ENCODE measurements around the gene AGER. TPM values are rescaled to one million over a fixed set of nuclear protein-coding genes. Genes with fewer than 3 reads are reported as not detected.
A peak's percentile ranks its signal among the peaks of the same experiment; 100 is the strongest.

The AGER gene
- total RNA-seq, 1 experiment from 2014 or later = 14.3 TPM

- Histone ChIP-seq H3K18ac (ENCODE audit: insufficient read length, low read depth, low read length) (no peak overlapping the region), H3T11ph (ENCODE audit: low read length) (no peak overlapping the region), H2BK15ac (ENCODE audit: low read depth, low read length) (no peak overlapping the region), H2AK5ac (ENCODE audit: insufficient read length, low read length) (no peak overlapping the region), H3K23me2 (ENCODE audit: insufficient read length, low read depth, low read length, poor library complexity, severe bottlenecking) (peaks cover 9% of the 10 kb centered on the region), H3K4ac (ENCODE audit: low read depth, low read length) (no peak overlapping the region), H4K20me1 (ENCODE audit: control insufficient read depth, insufficient read depth, insufficient read length) (no peaks in the 10 kb centered on the region), H2BK20ac (ENCODE audit: low read depth, low read length, poor library complexity, severe bottlenecking) (no peak overlapping the region), H3K27ac (ENCODE audit: insufficient read length, low read depth, low read length) (no peak overlapping the region), H3K4me2 (ENCODE audit: insufficient read depth, insufficient read length, low read length) (no peak overlapping the region), H3K56ac (ENCODE audit: insufficient read length, low read depth, low read length) (no peak overlapping the region), H3K79me1 (ENCODE audit: insufficient read depth, low read depth, low read length, poor library complexity, severe bottlenecking) (no peaks in the 10 kb centered on the region), H2AFZ (ENCODE audit: low read length) (no peak overlapping the region), H3K9me3 (ENCODE audit: control insufficient read depth, low read depth, low read length) (no peaks in the 10 kb centered on the region), H3K79me2 (ENCODE audit: insufficient read depth, low read length) (no peaks in the 10 kb centered on the region), H2BK5ac (ENCODE audit: insufficient read length, low read length) (no peak overlapping the region), H3K23ac (ENCODE audit: insufficient read length, low read depth, low read length) (no peak overlapping the region), H4K91ac (ENCODE audit: insufficient read length, low read depth, low read length) (no peak overlapping the region), H2BK120ac (ENCODE audit: low read depth, low read length, poor library complexity, severe bottlenecking) (no peak overlapping the region), H3K9ac (ENCODE audit: extremely low read depth, insufficient read length, low read length) (no peak overlapping the region), H3K4me1 (ENCODE audit: insufficient read depth, low read length) (peaks cover 7% of the 10 kb centered on the region), H3K27me3 (ENCODE audit: insufficient read depth, low read length) (no peaks in the 10 kb centered on the region), H3K14ac (ENCODE audit: insufficient read depth, low read length) (no peak overlapping the region), H4K5ac (ENCODE audit: insufficient read length, low read depth, low read length) (no peak overlapping the region), H4K8ac (replicated peaks; ENCODE audit: insufficient read length, low read depth, low read length) (no peak overlapping the region), H2BK12ac (ENCODE audit: insufficient read length, low read depth, low read length) (no peak overlapping the region)
- no peaks in the 10 kb centered on the region; a peak in 1 of 5 replicates for H3K9me3 Mint-ChIP-seq
- no CpG with 5 or more reads among the region's 25 CpGs for WGBS (ENCODE audit: extremely low coverage, insufficient read length, low lambda C conversion rate)
- peaks cover 47% of the 10 kb centered on the region in 2 experiments for H3K4me1 Mint-ChIP-seq
- DNase-seq = peak; percentile 100
- no peak overlapping the region; a peak in 1 of 7 replicates for H3K27ac Mint-ChIP-seq
- peak; percentile 48 for TF ChIP-seq CTCF (conservative IDR thresholded peaks at IDR 0.05)
- peak overlapping the region; percentile 91 to 96 for H3K4me3 Mint-ChIP-seq
- no peaks in the 10 kb centered on the region for H3K36me3 Mint-ChIP-seq (ENCODE audit: insufficient read depth in 1 of 3, low read depth in 3 of 3)
- no peaks in the 10 kb centered on the region for H3K27me3 Mint-ChIP-seq (ENCODE audit: low read depth)
These were observed 11.5 kb upstream of the AGER start for GRCh38 chr6:32195652-32195901.
